Stimulated activated memory B cell treated with anti-CD40 and anti-IgM and Interleukin-4, amounts not matched to agents 10 μg/mL and 1 μg/mL and 100 μg/mL, for 72 hours (primary cell): Measurements from ENCODE around the gene MICU1.
"Not testable (repeated sequence)": the region's sequence is repeated elsewhere in the genome, so short reads cannot be mapped to it uniquely, and the experiment has no call there.

Experiments used
- ATAC-seq: fragments of 150-1000 bp; cut with Tn5 transposase; 2 replicates; pipeline ENCODE4 v1.10.0; 2021
- H3K27ac Mint-ChIP-seq: one replicate; pipeline ENCODE4 v1.8.0; 2022; ENCODE audit warnings: mild to moderate bottlenecking, mixed read lengths
- H3K27me3 Mint-ChIP-seq: one replicate; pipeline ENCODE4 v1.8.0; 2022; ENCODE audit warnings: mixed read lengths
- H3K36me3 Mint-ChIP-seq: one replicate; pipeline ENCODE4 v1.8.0; 2022; ENCODE audit warnings: mixed read lengths
- H3K4me1 Mint-ChIP-seq: one replicate; pipeline ENCODE4 v1.8.0; 2022; ENCODE audit warnings: mixed read lengths
- H3K4me3 Mint-ChIP-seq: one replicate; pipeline ENCODE4 v1.8.0; 2022; ENCODE audit warnings: mild to moderate bottlenecking, moderate library complexity, mixed read lengths
- H3K9me3 Mint-ChIP-seq: one replicate; pipeline ENCODE4 v1.8.0; 2022; ENCODE audit warnings: mixed read lengths

The MICU1 gene

GRCh38 chr10:72326665-72327603, 298.9 kb downstream of the MICU1 start:
- not testable (repeated sequence) for H3K27me3 Mint-ChIP-seq, ATAC-seq, H3K9me3 Mint-ChIP-seq, H3K36me3 Mint-ChIP-seq
- H3K4me3 Mint-ChIP-seq: peak overlapping the region; percentile 71
- H3K27ac Mint-ChIP-seq: peak overlapping the region; percentile 90
- H3K4me1 Mint-ChIP-seq: peaks cover 81% of the 10 kb centered on the region

GRCh38 chr10:72325243-72326175, 300.4 kb downstream of the MICU1 start:
- not testable (repeated sequence) for ATAC-seq, H3K36me3 Mint-ChIP-seq, H3K27me3 Mint-ChIP-seq, H3K4me3 Mint-ChIP-seq, H3K9me3 Mint-ChIP-seq
- peak overlapping the region; percentile 96 for H3K27ac Mint-ChIP-seq
- peaks cover 81% of the 10 kb centered on the region for H3K4me1 Mint-ChIP-seq

- no peak overlapping the region for H3K4me3 Mint-ChIP-seq
- H3K27ac Mint-ChIP-seq: peak overlapping the region; percentile 96
- no peaks in the 10 kb centered on the region for H3K9me3 Mint-ChIP-seq
- peaks cover 79% of the 10 kb centered on the region for H3K4me1 Mint-ChIP-seq
- H3K27me3 Mint-ChIP-seq: no peaks in the 10 kb centered on the region
- H3K36me3 Mint-ChIP-seq: no peaks in the 10 kb centered on the region
- ATAC-seq: no peak
Observed at GRCh38 chr10:72323771-72324191, 302.1 kb downstream of the MICU1 start.

- Mint-ChIP-seq H3K36me3 (no peaks in the 10 kb centered on the region), H3K9me3 (no peaks in the 10 kb centered on the region), H3K27me3 (no peaks in the 10 kb centered on the region), H3K4me3 (no peak overlapping the region), H3K27ac (peak overlapping the region; percentile 96), H3K4me1 (peaks cover 79% of the 10 kb centered on the region)
- ATAC-seq: no peak
Observed at GRCh38 chr10:72323108-72323749, 302.6 kb downstream of the MICU1 start.

- Mint-ChIP-seq H3K9me3 (no peaks in the 10 kb centered on the region), H3K4me3 (no peak overlapping the region), H3K27ac (peak overlapping the region; percentile 96), H3K36me3 (no peaks in the 10 kb centered on the region), H3K27me3 (no peaks in the 10 kb centered on the region), H3K4me1 (peaks cover 75% of the 10 kb centered on the region)
- no peak for ATAC-seq
Observed at GRCh38 chr10:72322280-72323058, 303.4 kb downstream of the MICU1 start.

GRCh38 chr10:72322030-72322279, 303.9 kb downstream of the MICU1 start:
- ATAC-seq: no peak
- H3K4me1 Mint-ChIP-seq: peaks cover 79% of the 10 kb centered on the region
- H3K4me3 Mint-ChIP-seq: no peak overlapping the region

GRCh38 chr10:72321248-72322029, 304.4 kb downstream of the MICU1 start:
- Mint-ChIP-seq H3K27me3 (no peaks in the 10 kb centered on the region), H3K4me3 (peak overlapping the region; percentile 70), H3K4me1 (peaks cover 79% of the 10 kb centered on the region), H3K36me3 (no peaks in the 10 kb centered on the region), H3K27ac (peak overlapping the region; percentile 96), H3K9me3 (no peaks in the 10 kb centered on the region)
- ATAC-seq: no peak

More at GRCh38 chr10:72322030-72322279, 303.9 kb downstream of the MICU1 start:
- peak overlapping the region; percentile 96 for H3K27ac Mint-ChIP-seq
- H3K36me3 Mint-ChIP-seq: no peaks in the 10 kb centered on the region
- H3K27me3 Mint-ChIP-seq: no peaks in the 10 kb centered on the region
- H3K9me3 Mint-ChIP-seq: no peaks in the 10 kb centered on the region

- Mint-ChIP-seq H3K9me3 (no peaks in the 10 kb centered on the region), H3K4me3 (peak overlapping the region; percentile 70), H3K36me3 (no peaks in the 10 kb centered on the region), H3K4me1 (peaks cover 84% of the 10 kb centered on the region), H3K27ac (peak overlapping the region; percentile 96), H3K27me3 (no peaks in the 10 kb centered on the region)
- ATAC-seq: peak; percentile 89
Observed at GRCh38 chr10:72320676-72321247, 305.1 kb downstream of the MICU1 start.

GRCh38 chr10:72319416-72320254, 306.2 kb downstream of the MICU1 start:
- peak overlapping the region; percentile 96 for H3K27ac Mint-ChIP-seq
- H3K27me3 Mint-ChIP-seq: no peaks in the 10 kb centered on the region
- peaks cover 84% of the 10 kb centered on the region for H3K4me1 Mint-ChIP-seq
- peak overlapping the region; percentile 70 for H3K4me3 Mint-ChIP-seq
- no peaks in the 10 kb centered on the region for H3K9me3 Mint-ChIP-seq
- ATAC-seq: peak; percentile 82
- H3K36me3 Mint-ChIP-seq: no peaks in the 10 kb centered on the region

GRCh38 chr10:72318418-72319262, 307.2 kb downstream of the MICU1 start:
- Mint-ChIP-seq H3K9me3 (no peaks in the 10 kb centered on the region), H3K4me3 (peak overlapping the region; percentile 66), H3K4me1 (peaks cover 74% of the 10 kb centered on the region), H3K27me3 (no peaks in the 10 kb centered on the region), H3K27ac (peak overlapping the region; percentile 96), H3K36me3 (no peaks in the 10 kb centered on the region)
- no peak for ATAC-seq
